Transverse colon (tissue), 3 donors: ENCODE results near the gene CRYBG1.

Experiments
- CTCF ChIP-seq, 5 experiments: fragments of 200-600 bp in 3 of 5; fragments of 450-650 bp in 2 of 5; sonication (generic) in 3 of 5; IDR thresholded peaks; 1 replicate in 2 of 5; 2 replicates in 3 of 5; pipeline ENCODE4 v1.5.1; 2016 to 2017; ENCODE audit warnings: antibody characterized with exemption in 5 of 5, inconsistent platforms in 3 of 5, mild to moderate bottlenecking in 2 of 5, moderate library complexity in 1 of 5
- EP300 ChIP-seq: sonication (generic); formaldehyde crosslinking; IDR thresholded peaks from one replicate; pipeline ENCODE4 v1.6.1; 2017; ENCODE audit warnings: antibody characterized with exemption, low read depth

- TF ChIP-seq EP300 = no peak
- no peak for TF ChIP-seq CTCF (IDR thresholded peaks at IDR 0.05)
Observed at GRCh38 chr6:106387875-106388274, 27.4 kb downstream of the CRYBG1 start.
